Lower leg skin (tissue), 4 donors: Measurements from ENCODE around the gene USP31. TPM values are rescaled to one million over a fixed set of nuclear protein-coding genes. Genes with fewer than 3 reads are reported as not detected.

Experiments
- DNase-seq, 2 donors: peaks; one replicate each; pipeline ENCODE4 v3.0.0-alpha.2; 2019; ENCODE audit warnings: low spot score in 2 of 2
- H3K4me3 ChIP-seq: fragments of 200-600 bp; sonication (generic); 2 replicates; pipeline ENCODE4 v1.5.1; 2017; ENCODE audit warnings: mild to moderate bottlenecking, low read depth; ENCODE audit not compliant: poor library complexity, severe bottlenecking
- POLR2A ChIP-seq, 2 donors: fragments of 450-650 bp; IDR thresholded peaks; one replicate each; pipeline ENCODE4 v1.6.1; 2016 to 2017; ENCODE audit warnings: antibody characterized with exemption in 2 of 2, mild to moderate bottlenecking in 1 of 2, moderate library complexity in 1 of 2
- WGBS, 2 donors: methylation state at CpG; one replicate each; pipeline ENCODE4 v1.1.5; 2018; 5-methylcytosine and 5-hydroxymethylcytosine counted together
- intact Hi-C: fragments of 100-400 bp; cut with DNase I; formaldehyde crosslinking; loops from one replicate; pipeline ENCODE4 v1.15.0; 2023; ENCODE audit warnings: low total_unique reads
- total RNA-seq, 4 donors: library from RNA; depleted of rRNA; stranded (reverse); fragments of >200 nt; gene quantifications; one replicate each; pipeline ENCODE4 v1.1.0, GENCODE V29; 2016
- TF ChIP-seq, protein P1 (sequence below), 3 donors: fragments of 450-650 bp; IDR thresholded peaks; one replicate each; pipeline ENCODE4 v1.5.1; 2016; ENCODE audit warnings: antibody characterized with exemption in 3 of 3, mild to moderate bottlenecking in 3 of 3, moderate library complexity in 2 of 3

USP31 gene
- total RNA-seq, 4 donors from 2014 or later: 11.3 to 41.1 (median 15.6) TPM

DNA sequence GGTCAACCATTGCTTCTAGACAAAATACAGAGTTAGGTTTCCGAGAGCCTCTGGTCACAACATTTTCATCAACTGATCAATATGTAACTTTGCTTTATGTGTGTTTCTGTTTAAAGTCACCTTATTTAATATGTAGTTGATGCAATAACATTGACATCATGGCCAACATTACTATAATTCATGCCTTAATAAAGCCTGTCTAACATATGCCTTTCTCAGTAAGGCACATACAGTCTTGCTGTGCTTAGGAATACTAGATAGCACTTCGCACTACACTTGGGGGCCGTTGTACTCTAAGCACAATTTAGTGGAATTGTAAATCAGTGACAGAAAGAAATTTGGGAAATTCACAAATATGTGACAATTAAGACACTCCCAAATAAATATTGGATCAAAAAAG, 23.7 kb upstream of the USP31 start:
- H3K4me3 ChIP-seq: no peak overlapping the region
- 71 to 82% methylated on average over 3 of the region's 3 CpGs for WGBS, 2 donors
- TF ChIP-seq, protein P1, sequence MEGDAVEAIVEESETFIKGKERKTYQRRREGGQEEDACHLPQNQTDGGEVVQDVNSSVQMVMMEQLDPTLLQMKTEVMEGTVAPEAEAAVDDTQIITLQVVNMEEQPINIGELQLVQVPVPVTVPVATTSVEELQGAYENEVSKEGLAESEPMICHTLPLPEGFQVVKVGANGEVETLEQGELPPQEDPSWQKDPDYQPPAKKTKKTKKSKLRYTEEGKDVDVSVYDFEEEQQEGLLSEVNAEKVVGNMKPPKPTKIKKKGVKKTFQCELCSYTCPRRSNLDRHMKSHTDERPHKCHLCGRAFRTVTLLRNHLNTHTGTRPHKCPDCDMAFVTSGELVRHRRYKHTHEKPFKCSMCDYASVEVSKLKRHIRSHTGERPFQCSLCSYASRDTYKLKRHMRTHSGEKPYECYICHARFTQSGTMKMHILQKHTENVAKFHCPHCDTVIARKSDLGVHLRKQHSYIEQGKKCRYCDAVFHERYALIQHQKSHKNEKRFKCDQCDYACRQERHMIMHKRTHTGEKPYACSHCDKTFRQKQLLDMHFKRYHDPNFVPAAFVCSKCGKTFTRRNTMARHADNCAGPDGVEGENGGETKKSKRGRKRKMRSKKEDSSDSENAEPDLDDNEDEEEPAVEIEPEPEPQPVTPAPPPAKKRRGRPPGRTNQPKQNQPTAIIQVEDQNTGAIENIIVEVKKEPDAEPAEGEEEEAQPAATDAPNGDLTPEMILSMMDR (IDR thresholded peaks at IDR 0.05): no peak
- no peak for TF ChIP-seq POLR2A (IDR thresholded peaks at IDR 0.05)
- intact Hi-C loops: no loop called here
- DNase-seq: no peak

DNA sequence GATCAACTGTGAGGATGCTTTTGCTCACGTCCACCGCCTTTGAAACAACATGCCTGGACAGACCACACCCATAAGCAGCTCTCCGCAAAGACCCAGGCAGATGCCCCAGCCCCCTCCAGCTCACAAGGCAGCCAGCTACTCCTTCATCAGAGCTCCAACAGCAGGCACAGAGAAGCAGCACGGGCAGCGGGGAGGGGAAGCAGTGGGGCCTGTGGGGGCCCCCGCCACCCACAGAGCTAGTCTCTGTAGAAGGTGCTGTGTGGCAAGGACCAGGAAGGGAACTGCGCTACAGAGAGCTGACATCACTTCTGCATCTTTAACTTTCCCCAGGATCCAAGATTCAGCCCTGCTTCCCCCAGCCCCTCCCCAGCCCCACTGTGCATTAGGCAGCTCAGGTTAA, 23.3 kb upstream of the USP31 start:
- 46 to 47% methylated on average over 7 of the region's 7 CpGs for WGBS, 2 donors
- TF ChIP-seq POLR2A (IDR thresholded peaks at IDR 0.05): no peak
- TF ChIP-seq, protein P1 (IDR thresholded peaks at IDR 0.05): no peak
- intact Hi-C loops: no loop called here
- no peak overlapping the region for H3K4me3 ChIP-seq
- DNase-seq: peak in 1 of 2 donors; percentile 75

DNA sequence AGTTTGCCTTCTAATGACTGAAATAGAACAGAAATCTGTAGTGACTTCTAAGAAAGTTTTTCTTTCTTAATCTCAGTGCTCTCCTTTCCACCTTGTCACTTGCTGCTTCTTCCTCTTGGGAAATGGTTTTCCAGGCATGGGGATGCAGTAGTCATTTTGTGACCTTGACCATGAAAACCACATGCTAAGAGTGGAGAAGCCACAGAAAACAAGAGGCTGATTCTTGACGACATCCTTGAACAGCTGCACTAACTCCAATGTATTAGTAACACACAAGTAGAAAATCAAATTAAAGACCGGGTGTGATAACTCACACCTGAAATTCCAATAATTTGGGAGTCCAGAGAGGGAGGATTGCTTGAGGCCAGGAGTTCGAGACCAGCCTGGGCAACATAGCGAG, 15.5 kb upstream of the USP31 start:
- TF ChIP-seq, protein P1 (IDR thresholded peaks at IDR 0.05): no peak
- TF ChIP-seq POLR2A (IDR thresholded peaks at IDR 0.05): no peak
- no peak overlapping the region for H3K4me3 ChIP-seq
- intact Hi-C loops: no loop called here
- DNase-seq: no peak
- WGBS, 2 donors: 85 to 87% methylated on average over 4 of the region's 4 CpGs

DNA sequence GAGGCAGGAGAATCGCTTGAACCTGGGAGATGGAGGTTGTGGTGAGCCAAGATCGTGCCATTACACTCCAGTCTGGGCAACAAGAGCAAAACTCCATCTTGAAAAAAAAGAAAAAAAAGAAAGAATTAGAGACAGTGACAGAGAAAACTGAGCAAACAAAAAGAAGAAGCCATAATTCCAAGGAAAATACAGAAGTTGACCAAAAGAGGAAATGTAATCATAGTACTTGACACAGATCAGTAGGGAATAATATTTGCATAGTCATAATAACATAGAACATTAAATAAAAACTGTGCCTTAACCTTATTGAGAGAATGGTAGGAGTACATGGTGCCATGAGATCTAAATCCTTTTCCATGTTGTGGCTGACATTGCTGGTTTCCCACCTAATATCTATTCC, 14.7 kb upstream of the USP31 start:
- WGBS, 2 donors: 94 to 95% methylated on average over 2 of the region's 2 CpGs
- intact Hi-C loops: no loop called here
- H3K4me3 ChIP-seq: no peak overlapping the region
- no peak for DNase-seq
- TF ChIP-seq POLR2A (IDR thresholded peaks at IDR 0.05): no peak
- TF ChIP-seq, protein P1 (IDR thresholded peaks at IDR 0.05): no peak

GRCh38 chr16:23160574-23160973, 11.3 kb upstream of the USP31 start:
- intact Hi-C loops: no loop called here
- WGBS, 2 donors: 41 to 60% methylated on average over 3 of the region's 3 CpGs
- no peak overlapping the region for H3K4me3 ChIP-seq
- DNase-seq: no peak
- TF ChIP-seq, protein P1 (IDR thresholded peaks at IDR 0.05): no peak
- no peak for TF ChIP-seq POLR2A (IDR thresholded peaks at IDR 0.05)

GRCh38 chr16:23160082-23160481, 10.8 kb upstream of the USP31 start:
- WGBS, 2 donors: 78% methylated on average over 4 of the region's 4 CpGs
- no peak for DNase-seq
- intact Hi-C loops: no loop called here
- TF ChIP-seq, protein P1 (IDR thresholded peaks at IDR 0.05): no peak
- no peak for TF ChIP-seq POLR2A (IDR thresholded peaks at IDR 0.05)
- H3K4me3 ChIP-seq: no peak overlapping the region
